ENCODE data around the gene NAPSA. TPM values are rescaled to one million over a fixed set of nuclear protein-coding genes. Genes with fewer than 3 reads are reported as not detected.

The NAPSA gene
- polyA plus RNA-seq, 1 donor (not counting 4 experiments of a cell fraction or from before 2014, with no cell fraction given) = 0.94 TPM

DNA sequence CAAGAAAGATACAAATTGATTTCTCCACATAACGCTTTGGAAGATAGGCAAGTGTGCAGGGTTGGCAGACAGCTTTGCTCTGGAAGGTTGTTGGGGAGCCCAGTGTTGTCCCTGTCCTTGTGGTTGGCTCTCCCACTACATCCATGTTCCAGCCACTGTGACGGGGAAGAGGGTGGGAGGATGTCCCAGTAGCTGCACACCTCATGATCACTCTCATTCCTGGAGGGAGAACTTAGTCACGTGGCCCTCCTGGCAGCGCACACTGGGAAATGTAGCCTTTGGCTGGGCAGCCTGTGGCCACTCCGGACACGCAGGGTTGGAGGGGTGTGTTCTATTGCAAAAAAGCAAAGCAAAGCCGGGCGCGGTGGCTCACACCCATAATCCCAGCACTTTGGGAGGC lies 28.6 kb upstream of the NAPSA start:
- Histone ChIP-seq H3K9me1 (ENCODE audit: control insufficient read depth, extremely low read depth, insufficient read depth, low read length) (no peaks in the 10 kb centered on the region), H3K4me3 (ENCODE audit: control insufficient read depth in 2 of 3, extremely low read depth in 1 of 3, insufficient read depth in 2 of 3, low read depth in 1 of 3, low read length in 3 of 3) (no peak overlapping the region), H3K27me3 (ENCODE audit: control insufficient read depth, extremely low read depth, insufficient read depth, low read length) (no peaks in the 10 kb centered on the region), H2AFZ (ENCODE audit: control insufficient read depth, low read length) (no peak overlapping the region), H3K4me1 (ENCODE audit: control insufficient read depth, extremely low read depth, insufficient read depth, low read length) (no peaks in the 10 kb centered on the region), H3K27ac (ENCODE audit: control insufficient read depth, insufficient read depth, low read length) (no peak overlapping the region), H3K9ac (ENCODE audit: control insufficient read depth, extremely low read depth, insufficient read depth, low read length) (no peak overlapping the region), H3K4me2 (ENCODE audit: control insufficient read depth, extremely low read depth, insufficient read depth, low read depth, low read length) (no peak overlapping the region), H4K20me1 (ENCODE audit: control insufficient read depth, extremely low read depth, insufficient read depth, low read length) (no peaks in the 10 kb centered on the region), H3K9me3 (ENCODE audit: control insufficient read depth, low read depth, low read length) (no peaks in the 10 kb centered on the region), H3K36me3 (ENCODE audit: control insufficient read depth in 2 of 2, extremely low read depth in 1 of 2, insufficient read depth in 2 of 2, low read length in 2 of 2) (peaks cover 2 to 6% of the 10 kb centered on the region in 2 experiments), H3K79me2 (ENCODE audit: control insufficient read depth, insufficient read depth, low read length) (peaks cover 30% of the 10 kb centered on the region)
- no peak for FAIRE-seq
- dilution Hi-C loops (cut with MboI; ENCODE audit: extremely low pct_ligation_motif_present, low sequenced_read_pairs) = no loop called here
- TF ChIP-seq EZH2 (IDR thresholded peaks at IDR 0.05; ENCODE audit: low read length) = no peak
- no peak for TF ChIP-seq CTCF (optimal IDR thresholded peaks at IDR 0.05 in 1 of 3, IDR thresholded peaks at IDR 0.05 in 1 of 3, conservative IDR thresholded peaks at IDR 0.05 in 1 of 3; ENCODE audit: extremely low read depth in 1 of 3, insufficient read depth in 2 of 3, low read length in 3 of 3)
- no peak for DNase-seq (ENCODE audit: low read depth, low spot score)

DNA sequence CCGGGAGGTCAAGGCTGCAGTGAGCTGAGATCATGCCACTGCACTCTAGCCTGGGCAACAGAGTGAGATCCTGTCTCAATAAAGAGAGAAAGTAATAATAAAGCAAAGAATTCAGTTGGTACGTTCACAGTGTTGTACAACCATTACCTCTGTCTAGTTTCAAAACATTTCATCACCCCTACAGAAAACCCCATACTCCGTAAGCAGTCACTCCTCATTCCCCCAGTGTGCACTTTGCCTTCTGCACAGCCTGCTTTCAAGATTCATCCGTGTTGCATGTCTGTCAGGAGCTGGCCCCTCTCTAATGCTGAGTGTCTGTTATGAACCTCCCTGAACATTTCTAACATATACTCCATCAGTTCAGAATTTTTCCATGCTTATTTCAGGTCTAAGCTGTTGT lies 28.1 kb upstream of the NAPSA start:
- no peaks in the 10 kb centered on the region for H3K9me3 ChIP-seq (ENCODE audit: control insufficient read depth, low read depth, low read length)
- no peaks in the 10 kb centered on the region for H3K9me1 ChIP-seq (ENCODE audit: control insufficient read depth, extremely low read depth, insufficient read depth, low read length)
- no peak overlapping the region for H3K9ac ChIP-seq (ENCODE audit: control insufficient read depth, extremely low read depth, insufficient read depth, low read length)
- H3K79me2 ChIP-seq (ENCODE audit: control insufficient read depth, insufficient read depth, low read length) = peaks cover 30% of the 10 kb centered on the region
- no peak for TF ChIP-seq CTCF (optimal IDR thresholded peaks at IDR 0.05 in 1 of 3, IDR thresholded peaks at IDR 0.05 in 1 of 3, conservative IDR thresholded peaks at IDR 0.05 in 1 of 3; ENCODE audit: extremely low read depth in 1 of 3, insufficient read depth in 2 of 3, low read length in 3 of 3)
- TF ChIP-seq EZH2 (IDR thresholded peaks at IDR 0.05; ENCODE audit: low read length) = no peak
- no peak overlapping the region for H3K4me3 ChIP-seq (ENCODE audit: control insufficient read depth in 2 of 3, extremely low read depth in 1 of 3, insufficient read depth in 2 of 3, low read depth in 1 of 3, low read length in 3 of 3)
- DNase-seq (ENCODE audit: low read depth, low spot score) (no peak), FAIRE-seq (no peak)
- no peaks in the 10 kb centered on the region for H4K20me1 ChIP-seq (ENCODE audit: control insufficient read depth, extremely low read depth, insufficient read depth, low read length)
- no peaks in the 10 kb centered on the region for H3K4me1 ChIP-seq (ENCODE audit: control insufficient read depth, extremely low read depth, insufficient read depth, low read length)
- H3K27ac ChIP-seq (ENCODE audit: control insufficient read depth, insufficient read depth, low read length) = no peak overlapping the region
- dilution Hi-C loops (cut with MboI; ENCODE audit: extremely low pct_ligation_motif_present, low sequenced_read_pairs) = no loop called here
- peaks cover 0 to 6% of the 10 kb centered on the region in 2 experiments for H3K36me3 ChIP-seq (ENCODE audit: control insufficient read depth in 2 of 2, extremely low read depth in 1 of 2, insufficient read depth in 2 of 2, low read length in 2 of 2)
- no peak overlapping the region for H3K4me2 ChIP-seq (ENCODE audit: control insufficient read depth, extremely low read depth, insufficient read depth, low read depth, low read length)
- no peak overlapping the region for H2AFZ ChIP-seq (ENCODE audit: control insufficient read depth, low read length)
- H3K27me3 ChIP-seq (ENCODE audit: control insufficient read depth, extremely low read depth, insufficient read depth, low read length) = no peaks in the 10 kb centered on the region
